GM19328 (cell line): ENCODE measurements around the gene TIPRL.

Experiments used
- ATAC-seq: cut with Tn5 transposase; IDR thresholded peaks from one replicate; pipeline ENCODE4 v1.9.1; 2021; ENCODE audit warnings: mild to moderate bottlenecking, moderate library complexity; ENCODE audit not compliant: unreplicated experiment

The TIPRL gene

GRCh38 chr1:168245042-168245441 is 66.3 kb downstream of the TIPRL start:
- no peak for ATAC-seq

- no peak for ATAC-seq
These were observed 67.7 kb downstream of the TIPRL start for GRCh38 chr1:168246506-168246905.
